ENCODE measurements around the gene IL17RB.

Gene IL17RB

GRCh38 chr3:53833700-53834099, 12.7 kb upstream of the IL17RB start:
- no peak for DNase-seq

- DNase-seq = no peak
Measured at GRCh38 chr3:53834429-53835095, 11.8 kb upstream of the IL17RB start.

- DNase-seq = no peak
Measured at GRCh38 chr3:53835257-53835656, 11.1 kb upstream of the IL17RB start.

- DNase-seq = no peak
Measured at GRCh38 chr3:53836084-53836872, 10.1 kb upstream of the IL17RB start.

GRCh38 chr3:53837331-53837730, 9.0 kb upstream of the IL17RB start:
- no peak for DNase-seq

- DNase-seq = no peak
Measured at GRCh38 chr3:53841296-53841695, 5.1 kb upstream of the IL17RB start.

- no peak for DNase-seq
Measured at GRCh38 chr3:53842436-53843194, 3.8 kb upstream of the IL17RB start.

GRCh38 chr3:53843195-53844177, 2.9 kb upstream of the IL17RB start:
- DNase-seq = peak; percentile 57

GRCh38 chr3:53844262-53845102, 1.9 kb upstream of the IL17RB start:
- DNase-seq = no peak

- no peak for DNase-seq
Measured at GRCh38 chr3:53845103-53845880, 1.1 kb upstream of the IL17RB start.

- DNase-seq = no peak
Measured at GRCh38 chr3:53845881-53846133, 561 bp upstream of the IL17RB start.

- DNase-seq = no peak
Measured at GRCh38 chr3:53846851-53847155, 435 bp downstream of the IL17RB start.

GRCh38 chr3:53849916-53850315, 3.5 kb downstream of the IL17RB start:
- DNase-seq = no peak

- no peak for DNase-seq
Measured at GRCh38 chr3:53850895-53851294, 4.5 kb downstream of the IL17RB start.

- no peak for DNase-seq
Measured at GRCh38 chr3:53856964-53857363, 10.6 kb downstream of the IL17RB start.

- DNase-seq = no peak
Measured at GRCh38 chr3:53858096-53858741, 11.9 kb downstream of the IL17RB start.

- DNase-seq = no peak
Measured at GRCh38 chr3:53859178-53859577, 12.8 kb downstream of the IL17RB start.

- DNase-seq = no peak
Measured at GRCh38 chr3:53860196-53860595, 13.8 kb downstream of the IL17RB start.

GRCh38 chr3:53862241-53862640, 15.9 kb downstream of the IL17RB start:
- no peak for DNase-seq

- no peak for DNase-seq
Measured at GRCh38 chr3:53863145-53863544, 16.8 kb downstream of the IL17RB start.
